ENCODE measurements around the gene APOL1. TPM values are rescaled to one million over a fixed set of nuclear protein-coding genes. Genes with fewer than 3 reads are reported as not detected.
"Not testable (repeated sequence)": the region's sequence is repeated elsewhere in the genome, so short reads cannot be mapped to it uniquely, and the experiment has no call there.

Gene APOL1
- total RNA-seq, 1 donor from 2014 or later, result 92.8 TPM

DNA sequence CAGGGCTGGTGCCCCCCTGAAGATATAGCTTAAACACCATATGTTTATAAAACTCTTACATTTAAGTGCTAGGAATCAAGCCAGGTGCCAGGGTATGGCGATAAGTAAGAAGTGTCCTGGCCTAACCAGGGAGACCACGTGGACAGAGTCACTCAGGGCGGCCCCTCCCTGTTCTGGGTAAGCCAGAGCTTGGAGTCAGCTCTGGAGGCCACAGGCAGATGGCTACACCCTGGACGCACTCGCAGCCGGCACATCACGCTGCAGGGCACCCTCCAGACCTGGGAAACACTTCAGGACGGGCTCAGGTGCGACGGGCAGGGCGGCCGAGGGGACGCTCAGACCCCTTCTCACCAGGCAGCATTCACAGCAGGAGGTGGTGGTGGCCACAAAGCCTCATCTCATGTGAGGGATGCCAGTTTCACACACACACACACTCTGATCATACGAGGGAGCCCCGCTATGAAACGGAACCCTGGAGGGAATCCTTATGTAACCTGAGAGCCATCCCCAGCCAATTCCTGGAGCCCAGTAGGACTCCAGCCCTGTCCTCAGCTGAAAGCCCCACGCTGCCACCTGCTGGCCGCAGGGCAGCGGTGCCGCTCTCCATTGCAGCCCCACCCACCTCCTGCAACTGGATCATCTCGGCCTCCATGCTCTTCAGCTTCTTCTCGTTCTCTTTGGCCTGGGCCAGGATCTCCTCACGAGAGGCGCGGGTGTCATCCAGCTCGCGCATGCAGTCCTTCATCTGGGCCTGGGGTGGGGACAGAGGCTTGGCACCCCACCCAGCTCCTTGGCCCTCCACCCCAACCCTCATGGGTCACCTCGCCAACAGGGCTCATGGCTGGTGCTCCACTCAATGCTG is 33.4 kb downstream of the APOL1 start:
- DNase-seq, result peak; percentile 87
- intact Hi-C loops (cut with DNase I), result no loop called here
- Histone ChIP-seq H3K4me1 (peaks cover 19% of the 10 kb centered on the region), H3K4me3 (no peak overlapping the region), H3K27me3 (no peaks in the 10 kb centered on the region), H3K36me3 (peaks cover 87% of the 10 kb centered on the region), H3K9me3 (no peaks in the 10 kb centered on the region), H3K27ac (peak overlapping the region; percentile 51)
- TF ChIP-seq, protein P1, sequence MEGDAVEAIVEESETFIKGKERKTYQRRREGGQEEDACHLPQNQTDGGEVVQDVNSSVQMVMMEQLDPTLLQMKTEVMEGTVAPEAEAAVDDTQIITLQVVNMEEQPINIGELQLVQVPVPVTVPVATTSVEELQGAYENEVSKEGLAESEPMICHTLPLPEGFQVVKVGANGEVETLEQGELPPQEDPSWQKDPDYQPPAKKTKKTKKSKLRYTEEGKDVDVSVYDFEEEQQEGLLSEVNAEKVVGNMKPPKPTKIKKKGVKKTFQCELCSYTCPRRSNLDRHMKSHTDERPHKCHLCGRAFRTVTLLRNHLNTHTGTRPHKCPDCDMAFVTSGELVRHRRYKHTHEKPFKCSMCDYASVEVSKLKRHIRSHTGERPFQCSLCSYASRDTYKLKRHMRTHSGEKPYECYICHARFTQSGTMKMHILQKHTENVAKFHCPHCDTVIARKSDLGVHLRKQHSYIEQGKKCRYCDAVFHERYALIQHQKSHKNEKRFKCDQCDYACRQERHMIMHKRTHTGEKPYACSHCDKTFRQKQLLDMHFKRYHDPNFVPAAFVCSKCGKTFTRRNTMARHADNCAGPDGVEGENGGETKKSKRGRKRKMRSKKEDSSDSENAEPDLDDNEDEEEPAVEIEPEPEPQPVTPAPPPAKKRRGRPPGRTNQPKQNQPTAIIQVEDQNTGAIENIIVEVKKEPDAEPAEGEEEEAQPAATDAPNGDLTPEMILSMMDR (IDR thresholded peaks at IDR 0.05), result peak; percentile 94
- ATAC-seq, result peak; percentile 87

DNA sequence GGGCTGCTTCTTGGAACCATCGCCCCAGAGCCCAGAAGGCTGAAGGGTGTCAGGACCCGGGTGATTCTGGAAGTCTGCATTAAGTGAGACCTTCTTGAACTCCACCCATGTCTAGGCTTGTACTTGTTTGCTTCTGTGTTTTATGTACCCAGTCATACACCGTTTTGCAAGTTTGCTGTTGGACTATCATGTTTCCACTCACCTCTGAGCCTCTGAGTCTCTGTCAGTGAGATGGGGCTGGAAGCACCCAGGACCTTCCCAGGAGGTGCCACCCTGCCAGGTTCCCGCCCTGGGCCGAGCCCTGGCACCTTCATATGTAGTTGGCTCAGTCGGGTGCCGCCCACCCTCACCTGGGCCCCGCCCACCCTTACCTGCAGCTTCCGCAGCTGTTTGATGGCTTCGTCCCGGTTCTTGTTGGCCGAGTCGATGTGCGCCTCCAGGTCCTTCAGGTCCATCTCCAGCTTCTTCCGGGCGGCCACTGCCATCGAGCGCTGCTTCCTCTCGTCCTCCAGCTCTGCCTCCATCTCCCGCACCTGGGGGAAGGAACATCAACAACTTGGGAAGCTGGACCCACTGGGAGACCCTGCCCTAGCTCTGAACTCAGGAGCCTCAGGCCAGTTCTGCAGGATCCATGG is 35.1 kb downstream of the APOL1 start:
- DNase-seq (peak; percentile 69), ATAC-seq (peak; percentile 2)
- no peak overlapping the region for H3K4me3 ChIP-seq
- peaks cover 19% of the 10 kb centered on the region for H3K4me1 ChIP-seq
- H3K27me3 ChIP-seq, result no peaks in the 10 kb centered on the region
- TF ChIP-seq, protein P1 (IDR thresholded peaks at IDR 0.05), result no peak
- intact Hi-C loops (cut with DNase I), result no loop called here
- peaks cover 86% of the 10 kb centered on the region for H3K36me3 ChIP-seq
- H3K27ac ChIP-seq, result no peak overlapping the region
- no peaks in the 10 kb centered on the region for H3K9me3 ChIP-seq

DNA sequence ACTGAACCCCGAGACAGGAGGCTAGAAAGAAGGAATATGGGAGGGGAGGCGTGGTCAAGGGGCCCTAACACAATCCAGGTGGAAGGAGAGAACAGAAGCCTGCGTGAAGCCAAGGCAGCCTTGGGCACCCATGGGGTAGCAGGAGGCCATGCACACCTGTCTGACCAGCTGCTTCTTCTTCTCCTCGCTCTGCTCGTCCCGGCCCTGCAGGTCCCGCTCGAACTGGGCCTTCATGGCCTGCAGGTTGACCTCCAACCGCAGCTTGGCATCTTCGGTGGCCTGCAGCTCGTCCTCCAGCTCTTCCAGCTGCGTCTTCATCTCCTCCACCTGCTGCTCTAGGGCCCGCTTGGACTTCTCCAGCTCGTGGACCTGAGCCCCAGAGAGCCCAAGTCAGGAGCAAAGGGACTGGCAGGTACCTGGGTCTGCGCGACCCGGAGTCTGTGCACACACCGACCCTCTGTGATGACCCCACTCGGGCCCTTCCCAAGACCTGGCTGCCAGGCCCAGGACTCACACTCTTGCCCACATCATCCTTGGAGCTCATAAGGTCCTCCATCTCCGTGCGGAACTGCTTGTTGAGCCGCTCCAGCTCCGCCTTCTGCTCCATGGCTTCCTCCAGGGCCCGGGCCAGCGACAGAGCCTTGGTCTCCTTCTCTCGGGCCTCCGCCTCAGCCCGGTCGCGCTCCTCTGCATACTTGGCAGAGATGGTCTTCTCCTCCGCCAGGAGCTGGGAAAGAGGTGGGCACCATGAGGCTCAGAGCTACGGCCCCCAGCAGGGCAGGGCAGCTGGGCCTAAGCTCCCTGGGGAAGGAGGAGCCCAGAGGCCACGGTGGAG is 35.9 kb downstream of the APOL1 start:
- Histone ChIP-seq H3K27me3 (no peaks in the 10 kb centered on the region), H3K36me3 (peaks cover 86% of the 10 kb centered on the region), H3K27ac (no peak overlapping the region), H3K4me3 (no peak overlapping the region), H3K4me1 (peaks cover 19% of the 10 kb centered on the region), H3K9me3 (no peaks in the 10 kb centered on the region)
- no peak for ATAC-seq
- peak; percentile 67 for DNase-seq
- TF ChIP-seq, protein P1 (IDR thresholded peaks at IDR 0.05), result no peak
- intact Hi-C loops (cut with DNase I), result no loop called here

DNA sequence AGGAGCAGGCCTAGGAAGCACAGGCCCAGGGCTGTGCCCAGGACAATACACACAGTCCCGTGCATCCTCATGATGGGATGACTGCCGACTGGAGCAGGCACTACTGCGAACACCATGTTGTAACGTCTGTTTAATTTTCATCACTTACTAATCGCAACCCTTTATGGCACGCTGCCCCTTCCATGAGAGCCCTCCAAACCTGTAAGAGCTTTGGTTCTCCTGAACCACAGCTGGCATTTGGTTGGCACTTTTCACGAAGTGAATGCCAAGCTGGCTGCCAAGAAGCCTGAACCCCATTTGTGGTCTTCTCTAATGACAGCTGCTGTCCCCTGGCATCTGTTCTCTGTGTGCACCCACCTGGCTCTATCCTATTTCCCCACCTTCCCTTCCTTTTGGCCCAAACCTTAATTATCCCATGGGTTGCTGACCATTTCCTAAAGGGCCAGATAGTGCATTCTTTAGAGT is 36.5 kb downstream of the APOL1 start:
- intact Hi-C loops (cut with DNase I), result no loop called here

DNA sequence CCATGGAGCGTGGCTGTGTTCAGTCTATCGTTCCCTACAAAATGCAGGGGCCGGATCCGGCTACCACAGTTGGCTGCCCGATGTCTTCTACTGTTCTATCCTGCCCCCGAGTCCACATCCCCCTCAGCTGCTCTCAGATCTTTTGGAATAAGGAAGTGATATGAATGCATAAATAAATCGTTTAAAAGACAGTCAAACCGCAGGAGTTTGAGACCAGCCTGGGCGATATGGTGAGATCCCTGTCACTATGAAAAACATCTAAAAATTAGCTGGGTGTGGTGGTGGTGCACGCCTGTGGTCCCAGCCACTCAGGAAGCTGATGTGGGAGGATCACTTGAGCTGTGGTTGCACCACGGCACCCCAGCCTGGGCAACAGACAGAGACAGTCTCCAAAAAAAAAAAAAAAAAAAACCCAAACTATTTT is 37.0 kb downstream of the APOL1 start:
- H3K4me3 ChIP-seq; intact Hi-C loops (cut with DNase I); H3K27ac ChIP-seq; H3K9me3 ChIP-seq; H3K27me3 ChIP-seq; ATAC-seq: not testable (repeated sequence)
- Histone ChIP-seq H3K4me1 (peaks cover 19% of the 10 kb centered on the region), H3K36me3 (peaks cover 86% of the 10 kb centered on the region)
- peak; percentile 33 for DNase-seq

More for the DNA sequence above, 36.5 kb downstream of the APOL1 start:
- peaks cover 19% of the 10 kb centered on the region for H3K4me1 ChIP-seq
- peaks cover 86% of the 10 kb centered on the region for H3K36me3 ChIP-seq
- H3K27me3 ChIP-seq, result no peaks in the 10 kb centered on the region
- TF ChIP-seq, protein P1 (IDR thresholded peaks at IDR 0.05), result no peak
- DNase-seq (peak; percentile 81), ATAC-seq (peak; percentile 46)
- H3K9me3 ChIP-seq, result no peaks in the 10 kb centered on the region
- H3K4me3 ChIP-seq, result no peak overlapping the region
- H3K27ac ChIP-seq, result no peak overlapping the region

DNA sequence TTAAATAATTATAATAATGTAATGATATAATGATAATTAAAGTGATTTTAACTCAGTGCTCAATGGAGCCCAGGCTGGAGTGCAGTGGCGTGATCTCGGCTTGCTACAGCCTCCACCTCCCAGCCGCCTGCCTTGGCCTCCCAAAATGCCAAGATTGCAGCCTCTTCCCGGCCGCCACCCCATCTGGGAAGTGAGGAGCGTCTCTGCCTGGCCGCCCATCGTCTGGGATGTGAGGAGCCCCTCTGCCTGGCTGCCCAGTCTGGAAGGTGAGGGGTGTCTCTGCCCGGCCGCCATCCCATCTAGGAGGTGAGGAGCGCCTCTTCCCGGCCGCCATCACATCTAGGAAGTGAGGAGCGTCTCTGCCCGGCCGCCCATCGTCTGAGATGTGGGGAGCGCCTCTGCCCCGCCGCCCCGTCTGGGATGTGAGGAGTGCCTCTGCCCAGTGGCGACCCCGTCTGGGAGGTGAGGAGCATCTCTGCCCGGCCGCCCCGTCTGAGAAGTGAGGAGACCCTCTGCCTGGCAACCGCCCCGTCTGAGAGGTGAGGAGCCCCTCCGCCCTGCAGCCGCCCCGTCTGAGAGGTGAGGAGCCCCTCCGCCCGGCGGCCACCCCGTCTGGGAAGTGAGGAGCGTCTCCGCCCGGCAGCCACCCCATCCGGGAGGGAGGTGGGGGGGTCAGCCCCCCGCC is 37.6 kb downstream of the APOL1 start:
- intact Hi-C loops (cut with DNase I), result not testable (repeated sequence)
- peaks cover 86% of the 10 kb centered on the region for H3K36me3 ChIP-seq
- peak; percentile 63 for DNase-seq

More for the DNA sequence above, 37.6 kb downstream of the APOL1 start:
- not testable (repeated sequence) for H3K27ac ChIP-seq, H3K4me3 ChIP-seq, ATAC-seq, H3K27me3 ChIP-seq, H3K9me3 ChIP-seq
- H3K4me1 ChIP-seq, result peaks cover 19% of the 10 kb centered on the region

Data from upper lobe of right lung (tissue), 1 donor.